Measurements from ENCODE around the gene RPL22.
A peak's percentile ranks its signal among the peaks of the same experiment; 100 is the strongest.

Gene RPL22

GRCh38 chr1:6197746-6198427, 1.5 kb downstream of the RPL22 start:
- H3K4me3 Mint-ChIP-seq: peak overlapping the region; percentile 91
- no peaks in the 10 kb centered on the region for H3K27me3 Mint-ChIP-seq
- H3K4me1 Mint-ChIP-seq (ENCODE audit: low read depth): peaks cover 49% of the 10 kb centered on the region
- no peak for DNase-seq
- H3K9me3 Mint-ChIP-seq: no peaks in the 10 kb centered on the region
- H3K36me3 Mint-ChIP-seq (ENCODE audit: low read depth): peaks cover 63% of the 10 kb centered on the region
- peak overlapping the region; percentile 95 for H3K27ac Mint-ChIP-seq

DNA sequence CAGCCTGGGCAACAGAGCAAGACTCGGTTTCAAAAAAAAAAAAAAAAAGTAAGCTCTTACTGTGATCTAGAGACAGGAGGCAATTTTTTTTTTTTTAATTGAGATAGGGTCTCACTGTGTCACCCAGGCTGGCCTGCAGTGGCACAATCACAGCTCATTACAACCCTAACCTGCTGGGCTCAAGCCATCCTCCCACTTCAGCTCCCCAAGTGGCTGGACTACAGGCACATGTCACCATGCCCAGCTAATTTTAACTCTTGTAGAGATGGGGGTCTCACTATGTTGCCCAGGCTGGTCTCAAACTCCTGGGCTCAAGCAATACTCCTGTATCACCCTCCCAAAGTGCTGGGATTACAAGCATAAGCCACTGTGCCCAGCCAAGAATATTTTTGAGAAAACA, 7.4 kb downstream of the RPL22 start:
- Mint-ChIP-seq H3K27ac (no peak overlapping the region), H3K36me3 (ENCODE audit: low read depth) (peaks cover 94% of the 10 kb centered on the region), H3K27me3 (no peaks in the 10 kb centered on the region), H3K4me3 (no peak overlapping the region), H3K4me1 (ENCODE audit: low read depth) (peaks cover 45% of the 10 kb centered on the region), H3K9me3 (no peaks in the 10 kb centered on the region)
- DNase-seq: no peak

GRCh38 chr1:6188466-6188865, 10.9 kb downstream of the RPL22 start:
- no peak overlapping the region for H3K27ac Mint-ChIP-seq
- no peak overlapping the region for H3K4me3 Mint-ChIP-seq
- DNase-seq: no peak
- no peaks in the 10 kb centered on the region for H3K9me3 Mint-ChIP-seq
- no peaks in the 10 kb centered on the region for H3K27me3 Mint-ChIP-seq
- peaks cover 59% of the 10 kb centered on the region for H3K4me1 Mint-ChIP-seq (ENCODE audit: low read depth)
- H3K36me3 Mint-ChIP-seq (ENCODE audit: low read depth): peaks cover 95% of the 10 kb centered on the region

DNA sequence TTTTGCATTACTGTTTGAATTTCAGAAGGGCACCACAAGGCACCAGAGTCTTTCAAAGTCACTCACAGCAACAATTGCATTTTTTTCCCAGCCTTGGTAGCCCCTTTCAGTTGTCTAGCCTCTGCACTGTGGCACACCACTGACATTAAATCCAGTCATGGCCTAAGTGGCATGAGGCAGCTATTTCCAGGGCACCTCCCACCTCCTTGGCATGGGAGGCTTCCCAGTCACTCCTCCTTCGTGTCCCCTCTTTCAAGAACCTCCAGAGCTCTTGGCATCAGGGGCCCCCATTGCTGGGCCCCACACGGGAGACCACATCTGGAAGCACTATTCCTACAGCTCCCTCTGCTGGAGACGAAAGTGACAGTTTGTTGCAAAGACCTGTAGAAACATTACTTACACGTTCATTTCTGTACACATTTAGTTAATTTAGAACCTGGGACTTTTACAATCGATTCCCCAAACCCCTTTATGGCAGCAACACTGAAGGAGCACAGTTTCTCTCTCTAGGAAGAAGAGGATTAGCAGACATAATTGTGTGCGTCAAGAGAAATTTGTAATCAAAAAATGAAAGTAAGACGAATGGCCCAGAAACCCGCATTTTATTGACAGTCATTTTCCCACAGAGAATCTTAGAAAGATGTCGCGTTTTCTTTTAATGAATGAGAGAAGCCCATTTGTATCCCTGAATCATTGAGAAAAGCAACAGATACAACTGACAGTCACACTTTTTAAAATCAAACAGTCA, 13.6 kb downstream of the RPL22 start:
- H3K27me3 Mint-ChIP-seq: peaks cover 18% of the 10 kb centered on the region
- peaks cover 66% of the 10 kb centered on the region for H3K4me1 Mint-ChIP-seq (ENCODE audit: low read depth)
- H3K27ac Mint-ChIP-seq: peak overlapping the region; percentile 67
- no peak overlapping the region for H3K4me3 Mint-ChIP-seq
- DNase-seq: no peak
- peaks cover 72% of the 10 kb centered on the region for H3K36me3 Mint-ChIP-seq (ENCODE audit: low read depth)
- H3K9me3 Mint-ChIP-seq: no peaks in the 10 kb centered on the region

DNA sequence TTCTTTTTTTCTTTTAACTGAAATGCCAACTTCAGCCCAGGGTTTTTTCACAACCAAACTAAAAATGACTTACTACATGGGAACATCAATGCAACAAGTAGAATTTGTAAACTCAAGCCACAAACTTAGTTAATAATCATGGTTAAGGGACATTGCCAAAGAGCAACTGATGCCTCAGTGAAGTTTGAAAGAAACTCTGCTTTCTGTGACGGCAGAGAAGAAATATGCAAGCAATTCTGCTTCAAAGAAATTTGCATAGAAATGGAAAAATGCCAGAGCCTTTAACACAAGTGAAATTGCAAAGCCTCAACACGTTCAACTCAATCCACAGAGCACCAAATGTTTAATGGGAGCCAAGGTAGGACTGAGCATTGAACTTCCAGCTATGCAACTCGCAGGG, 14.2 kb downstream of the RPL22 start:
- H3K27me3 Mint-ChIP-seq: peaks cover 21% of the 10 kb centered on the region
- peaks cover 65% of the 10 kb centered on the region for H3K36me3 Mint-ChIP-seq (ENCODE audit: low read depth)
- H3K27ac Mint-ChIP-seq: peak overlapping the region; percentile 50
- H3K4me3 Mint-ChIP-seq: no peak overlapping the region
- no peaks in the 10 kb centered on the region for H3K9me3 Mint-ChIP-seq
- peaks cover 66% of the 10 kb centered on the region for H3K4me1 Mint-ChIP-seq (ENCODE audit: low read depth)
- DNase-seq: no peak

- Mint-ChIP-seq H3K9me3 (no peaks in the 10 kb centered on the region), H3K4me3 (no peak overlapping the region), H3K36me3 (ENCODE audit: low read depth) (peaks cover 56% of the 10 kb centered on the region), H3K27me3 (peaks cover 21% of the 10 kb centered on the region), H3K27ac (peak overlapping the region; percentile 50), H3K4me1 (ENCODE audit: low read depth) (peaks cover 62% of the 10 kb centered on the region)
- DNase-seq: no peak
These were observed 15.2 kb downstream of the RPL22 start for GRCh38 chr1:6184083-6184783.

- H3K4me1 Mint-ChIP-seq (ENCODE audit: low read depth): peaks cover 62% of the 10 kb centered on the region
- H3K9me3 Mint-ChIP-seq: no peaks in the 10 kb centered on the region
- peaks cover 27% of the 10 kb centered on the region for H3K27me3 Mint-ChIP-seq
- DNase-seq: peak; percentile 44
- H3K27ac Mint-ChIP-seq: peak overlapping the region; percentile 50
- H3K36me3 Mint-ChIP-seq (ENCODE audit: low read depth): peaks cover 49% of the 10 kb centered on the region
- H3K4me3 Mint-ChIP-seq: no peak overlapping the region
These were observed 15.8 kb downstream of the RPL22 start for GRCh38 chr1:6183520-6183989.

DNA sequence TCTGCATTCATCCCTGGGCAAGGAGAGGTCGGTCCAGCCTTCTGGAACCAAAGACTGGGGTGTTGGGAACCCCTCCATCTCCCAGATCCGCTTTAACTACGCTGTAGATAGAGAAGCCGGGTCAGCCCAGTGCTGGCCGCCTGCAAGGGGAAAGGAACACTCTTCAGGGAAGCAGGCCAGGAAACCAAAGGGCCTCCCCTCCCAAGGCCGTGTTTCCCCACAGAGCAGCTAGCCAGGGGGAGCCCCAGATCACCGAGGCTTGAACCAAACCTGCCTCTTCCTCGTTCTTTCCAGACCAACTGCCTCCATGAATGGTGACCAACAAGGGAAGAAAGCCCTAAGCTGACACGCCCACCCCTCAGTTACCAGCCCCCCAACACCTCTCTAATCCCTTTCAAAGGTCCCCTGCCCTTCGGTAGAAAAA, 18.0 kb downstream of the RPL22 start:
- Mint-ChIP-seq H3K4me3 (peak overlapping the region; percentile 54), H3K27ac (peak overlapping the region; percentile 30), H3K4me1 (ENCODE audit: low read depth) (peaks cover 53% of the 10 kb centered on the region), H3K9me3 (no peaks in the 10 kb centered on the region), H3K36me3 (ENCODE audit: low read depth) (peaks cover 27% of the 10 kb centered on the region), H3K27me3 (peaks cover 49% of the 10 kb centered on the region)
- no peak for DNase-seq

DNA sequence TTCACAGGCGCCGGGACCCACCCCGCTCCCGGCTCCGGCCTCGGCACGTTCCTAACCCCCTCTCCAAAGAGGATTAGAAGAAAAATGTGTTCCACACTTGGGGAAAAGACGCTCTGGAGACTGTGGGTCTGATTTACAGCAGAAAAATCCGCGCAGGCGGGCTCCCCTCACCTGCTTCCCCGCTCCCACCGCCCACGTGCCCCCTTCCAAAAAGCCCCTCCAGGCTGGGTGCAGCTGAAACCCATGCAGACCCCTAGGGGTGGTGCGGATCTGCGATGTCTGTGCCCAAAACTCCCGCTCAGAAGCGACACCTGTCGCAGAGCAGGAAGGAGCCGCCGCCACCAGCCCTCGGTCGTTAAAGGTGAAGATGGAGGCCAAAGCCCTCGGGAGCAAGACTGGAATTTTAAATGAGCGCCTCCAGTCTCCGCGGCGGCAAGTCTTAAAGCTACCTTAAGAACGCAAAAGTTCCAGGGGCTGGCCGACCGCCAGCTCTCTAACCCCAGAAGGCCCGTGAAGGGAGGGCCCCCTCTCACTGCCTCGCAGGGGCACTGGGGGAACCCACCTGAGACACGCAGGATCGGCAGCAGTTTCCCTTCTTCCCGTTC, 18.6 kb downstream of the RPL22 start:
- Mint-ChIP-seq H3K27me3 (peaks cover 49% of the 10 kb centered on the region), H3K4me3 (peak overlapping the region; percentile 54), H3K4me1 (ENCODE audit: low read depth) (peaks cover 49% of the 10 kb centered on the region), H3K36me3 (ENCODE audit: low read depth) (peaks cover 22% of the 10 kb centered on the region), H3K9me3 (no peaks in the 10 kb centered on the region), H3K27ac (no peak overlapping the region)
- no peak for DNase-seq

DNA sequence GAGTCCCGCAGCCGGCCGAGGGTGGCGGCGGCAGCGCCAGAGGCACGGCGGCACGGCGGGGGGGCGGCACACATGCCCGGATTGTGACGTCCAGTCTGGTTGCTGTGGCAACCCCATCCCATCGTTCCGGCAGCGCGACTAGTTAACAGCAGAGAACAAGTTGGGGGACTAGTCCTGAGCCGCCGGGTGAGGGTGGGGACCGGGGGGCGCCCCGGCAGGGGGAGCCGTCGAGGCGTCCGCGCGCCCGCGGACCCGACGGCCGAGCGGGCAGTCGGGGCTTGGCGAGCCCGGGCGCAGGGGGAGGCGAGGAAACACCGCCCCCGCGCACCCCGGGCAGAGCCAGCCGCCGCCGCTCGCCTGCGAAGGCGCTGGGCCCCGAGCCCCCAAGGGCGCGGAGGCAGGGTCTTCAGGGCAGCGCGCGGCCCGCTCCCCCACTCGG, 19.1 kb downstream of the RPL22 start, which contains the start of gene CHD5:
CHD5 (minus strand) TSS at position 54 of the 439 bp plus-strand sequence. CDS start 298 bp downstream, outside the sequence.
- Mint-ChIP-seq H3K36me3 (ENCODE audit: low read depth) (peaks cover 17% of the 10 kb centered on the region), H3K9me3 (no peaks in the 10 kb centered on the region), H3K27ac (no peak within 1 kb of the TSS), H3K4me3 (peak within 1 kb of the TSS; percentile 54), H3K4me1 (ENCODE audit: low read depth) (peaks cover 44% of the 10 kb centered on the region), H3K27me3 (peaks cover 49% of the 10 kb centered on the region)
- no peak for DNase-seq

GRCh38 chr1:6179564-6180175, 19.7 kb downstream of the RPL22 start:
- H3K9me3 Mint-ChIP-seq: no peaks in the 10 kb centered on the region
- no peak overlapping the region for H3K27ac Mint-ChIP-seq
- DNase-seq: no peak
- H3K27me3 Mint-ChIP-seq: peaks cover 49% of the 10 kb centered on the region
- peaks cover 10% of the 10 kb centered on the region for H3K36me3 Mint-ChIP-seq (ENCODE audit: low read depth)
- H3K4me1 Mint-ChIP-seq (ENCODE audit: low read depth): peaks cover 38% of the 10 kb centered on the region
- no peak overlapping the region for H3K4me3 Mint-ChIP-seq

DNA sequence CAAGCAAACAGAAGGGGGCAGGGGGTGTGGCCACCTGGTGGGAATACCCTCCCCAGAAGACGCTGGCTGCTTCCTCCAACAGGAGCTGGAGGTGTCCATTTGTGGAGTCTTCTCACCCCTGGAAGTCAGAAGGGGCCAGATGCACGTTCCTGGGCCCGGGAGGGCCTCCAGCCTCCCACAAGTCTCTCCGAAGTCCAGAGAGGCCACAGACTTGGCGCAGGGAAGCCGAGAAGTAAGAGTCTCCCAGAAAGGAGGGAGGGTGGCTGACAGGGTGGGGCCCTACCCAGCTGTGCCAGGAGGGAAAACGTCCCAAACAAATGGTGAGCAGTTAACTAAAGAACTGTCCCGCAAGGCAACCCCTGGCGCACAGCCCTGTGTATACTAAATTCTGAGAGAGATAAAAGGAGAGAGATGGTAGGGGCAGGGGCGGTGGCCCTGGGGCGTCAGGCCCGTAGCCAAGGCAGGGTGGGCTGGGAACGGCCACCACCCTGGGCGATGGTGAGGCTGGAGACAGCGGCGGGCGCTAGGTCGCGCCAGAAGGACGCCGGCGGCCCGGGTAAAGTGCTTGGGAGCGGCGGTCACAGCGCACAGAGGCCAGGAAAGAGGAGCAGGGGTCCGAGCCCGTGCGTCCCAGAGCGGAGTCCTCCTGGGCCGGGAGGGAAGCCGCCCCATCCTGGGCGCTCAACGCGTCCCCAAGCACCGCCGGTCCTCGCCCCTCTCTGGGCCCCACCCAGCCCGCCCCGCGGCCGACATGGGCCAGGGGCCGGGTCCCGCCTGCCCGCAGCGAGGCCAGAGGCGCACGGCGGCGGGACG, 20.4 kb downstream of the RPL22 start:
- Mint-ChIP-seq H3K27me3 (peaks cover 49% of the 10 kb centered on the region), H3K4me1 (ENCODE audit: low read depth) (peaks cover 31% of the 10 kb centered on the region), H3K36me3 (ENCODE audit: low read depth) (peaks cover 3% of the 10 kb centered on the region), H3K27ac (no peak overlapping the region), H3K4me3 (peak overlapping the region; percentile 54), H3K9me3 (no peaks in the 10 kb centered on the region)
- DNase-seq: no peak

DNA sequence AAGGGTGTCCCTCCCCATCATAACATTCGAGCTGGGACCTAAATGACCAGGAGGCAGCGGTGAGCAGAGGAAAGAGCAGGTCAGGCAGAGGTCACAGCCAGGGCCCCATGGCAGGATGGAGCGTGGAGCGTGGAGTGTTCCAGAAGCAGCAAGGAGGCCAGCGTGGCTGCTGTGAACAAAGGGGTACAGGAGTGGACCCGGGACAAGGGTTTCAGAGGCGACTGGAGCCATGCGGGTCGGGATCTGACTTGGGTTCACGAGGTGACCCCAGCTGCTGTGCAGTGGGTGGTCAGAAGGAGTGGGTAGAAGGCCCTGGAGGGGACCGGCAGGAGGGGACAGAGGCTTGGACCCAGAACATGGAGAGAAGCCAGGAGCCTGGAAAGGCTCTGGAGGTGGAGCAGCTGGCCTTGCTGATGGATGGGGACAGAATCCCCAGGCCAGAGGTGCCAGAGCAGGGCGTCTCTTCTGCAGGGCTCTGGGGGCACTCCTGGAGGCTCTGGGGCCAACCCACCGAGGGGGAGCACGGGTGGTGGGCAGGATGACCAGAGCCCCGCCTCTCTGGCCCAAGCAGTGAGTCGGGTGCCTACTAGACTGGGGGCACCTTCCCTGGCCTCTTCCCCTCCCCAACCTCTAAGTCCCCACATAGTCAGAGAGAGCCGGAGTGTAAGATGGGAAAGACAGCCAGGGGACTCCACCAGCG, 21.6 kb downstream of the RPL22 start:
- Mint-ChIP-seq H3K27ac (no peak overlapping the region), H3K4me1 (ENCODE audit: low read depth) (peaks cover 20% of the 10 kb centered on the region), H3K9me3 (no peaks in the 10 kb centered on the region), H3K36me3 (ENCODE audit: low read depth) (no peaks in the 10 kb centered on the region), H3K27me3 (peaks cover 47% of the 10 kb centered on the region), H3K4me3 (no peak overlapping the region)
- DNase-seq: no peak

All from activated T-cell treated with anti-CD3 and anti-CD28 coated beads, Interleukin-2, amount 50 U/mL, for 24 hours (primary cell).